HG03139 (cell line): ENCODE data around the gene TMEM169.
"Not testable (repeated sequence)": the region's sequence is repeated elsewhere in the genome, so short reads cannot be mapped to it uniquely, and the experiment has no call there.

Source experiments
- ATAC-seq: cut with Tn5 transposase; IDR thresholded peaks from one replicate; pipeline ENCODE4 v1.9.1; 2021; ENCODE audit not compliant: unreplicated experiment

TMEM169 gene

DNA sequence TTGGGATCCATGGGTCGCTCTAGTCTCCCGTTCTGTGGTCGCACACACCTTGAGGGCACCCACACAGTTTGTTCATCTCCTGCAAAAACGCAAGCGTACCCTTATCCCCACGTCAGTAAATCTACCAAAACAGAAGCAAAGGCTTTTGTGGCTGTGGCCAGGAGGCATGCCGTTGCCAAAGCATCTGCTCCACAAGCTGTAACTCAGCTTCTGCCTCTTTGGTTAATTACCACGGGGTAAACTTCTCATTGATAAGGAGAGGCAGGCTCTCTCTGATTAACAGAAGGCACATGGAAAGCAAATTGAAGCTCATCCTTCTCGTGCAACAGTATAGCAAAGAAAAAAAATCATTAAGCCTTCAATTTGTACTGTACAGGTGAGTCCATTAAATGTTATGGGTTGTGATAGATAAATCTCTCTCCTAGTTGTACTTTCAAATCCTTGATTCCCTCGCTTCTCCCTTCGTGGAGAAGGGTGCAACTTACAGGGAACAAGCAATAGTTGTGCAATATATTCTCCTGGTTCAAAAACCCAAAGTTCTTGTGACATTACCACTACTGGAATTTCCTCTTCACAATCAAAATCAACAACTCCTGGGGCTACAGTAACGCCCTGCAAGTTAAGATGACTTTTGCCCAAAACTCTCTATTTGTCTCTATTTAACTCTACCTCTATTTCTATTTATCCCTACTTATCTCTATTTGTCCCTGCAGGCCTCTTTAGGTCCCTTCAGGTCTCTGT is 10.4 kb upstream of the TMEM169 start:
- ATAC-seq = no peak

- ATAC-seq = no peak
Observed at GRCh38 chr2:216072473-216072872, 9.2 kb upstream of the TMEM169 start.

DNA sequence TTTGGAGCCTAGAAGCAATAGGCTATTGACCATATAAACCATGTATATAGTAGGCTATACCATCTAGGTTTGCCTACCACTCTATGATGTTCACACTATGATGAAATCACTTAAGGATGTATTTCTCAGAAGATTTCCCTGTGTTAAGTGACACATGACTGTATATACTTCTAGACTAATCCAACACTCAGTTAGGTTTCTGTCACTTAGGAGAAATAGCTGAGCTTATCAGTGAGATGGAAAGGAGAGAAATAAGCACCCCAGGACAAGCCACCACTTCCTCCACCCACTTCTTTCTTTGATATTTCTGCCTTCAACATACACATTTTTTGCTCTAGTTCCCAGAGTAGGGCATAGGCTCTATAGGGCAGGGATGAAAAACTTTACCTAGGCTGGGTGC is 7.9 kb upstream of the TMEM169 start:
- ATAC-seq = no peak

DNA sequence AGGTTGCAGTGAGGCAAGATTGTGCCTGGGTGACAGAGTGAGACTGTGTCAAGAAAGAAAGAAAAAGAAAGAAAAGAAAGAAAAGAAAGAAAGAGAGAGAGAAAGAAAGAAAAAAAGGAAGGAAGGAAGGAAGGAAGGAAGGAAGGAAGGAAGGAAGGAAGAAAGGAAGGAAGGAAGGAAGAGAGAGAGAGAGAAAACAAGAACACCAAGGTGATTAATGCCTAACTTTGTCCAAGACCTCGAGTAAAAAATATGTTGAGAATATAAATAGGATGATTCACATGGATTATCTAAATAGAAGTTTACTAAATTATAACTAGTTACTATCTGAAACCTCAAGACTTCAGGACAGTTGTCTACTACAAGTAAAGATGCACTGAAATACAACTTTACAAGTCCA is 7.3 kb upstream of the TMEM169 start:
- ATAC-seq = no peak

- ATAC-seq = no peak
Observed at GRCh38 chr2:216074794-216075193, 6.9 kb upstream of the TMEM169 start.

DNA sequence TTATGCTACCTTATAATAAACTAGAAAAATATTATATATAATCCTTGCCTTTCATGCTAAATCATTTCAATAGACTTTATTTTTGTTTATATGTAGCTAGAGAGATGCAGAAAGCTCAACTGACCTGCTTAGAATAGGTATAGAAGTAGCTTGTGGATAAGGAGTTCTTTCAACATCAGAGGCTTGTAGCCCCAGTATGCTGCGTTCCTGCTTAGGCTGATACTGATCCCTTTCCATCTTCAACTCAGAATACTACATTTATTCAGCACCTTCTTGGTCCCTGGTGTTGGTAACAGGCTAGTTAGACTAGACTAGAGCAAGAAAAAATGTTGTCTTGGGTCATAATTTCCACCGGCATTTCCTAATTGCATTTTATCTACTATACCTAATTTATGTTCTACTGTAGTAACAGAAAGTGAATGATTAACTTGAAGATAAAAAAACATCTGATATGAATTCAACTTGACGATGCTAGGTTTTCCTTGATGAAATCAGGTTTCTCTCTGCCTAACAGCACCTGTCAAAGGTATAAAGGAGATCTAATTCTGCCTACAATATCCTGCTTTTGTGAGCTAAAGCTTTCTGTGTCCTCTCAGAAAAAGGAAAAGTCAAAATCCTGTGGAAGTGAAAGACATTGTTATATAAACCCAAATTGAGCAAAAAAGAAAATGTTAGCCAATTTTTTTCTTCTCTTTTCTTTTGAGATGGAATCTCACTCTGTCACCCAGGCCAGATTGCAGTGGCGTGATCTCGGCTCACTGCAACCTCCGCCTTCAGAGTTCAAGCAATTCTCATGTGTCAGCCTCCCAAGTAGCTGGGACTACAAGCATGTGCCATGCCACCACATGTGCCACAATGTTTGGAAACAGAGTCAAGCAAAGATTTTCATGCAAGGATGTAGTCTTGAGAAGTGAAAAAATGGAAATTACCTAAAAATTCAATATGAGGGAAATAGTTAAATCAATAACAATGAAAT is 5.9 kb upstream of the TMEM169 start:
- no peak for ATAC-seq

- ATAC-seq = no peak
Observed at GRCh38 chr2:216078776-216079175, 2.9 kb upstream of the TMEM169 start.

GRCh38 chr2:216080048-216080447 is 1.7 kb upstream of the TMEM169 start:
- not testable (repeated sequence) for ATAC-seq

DNA sequence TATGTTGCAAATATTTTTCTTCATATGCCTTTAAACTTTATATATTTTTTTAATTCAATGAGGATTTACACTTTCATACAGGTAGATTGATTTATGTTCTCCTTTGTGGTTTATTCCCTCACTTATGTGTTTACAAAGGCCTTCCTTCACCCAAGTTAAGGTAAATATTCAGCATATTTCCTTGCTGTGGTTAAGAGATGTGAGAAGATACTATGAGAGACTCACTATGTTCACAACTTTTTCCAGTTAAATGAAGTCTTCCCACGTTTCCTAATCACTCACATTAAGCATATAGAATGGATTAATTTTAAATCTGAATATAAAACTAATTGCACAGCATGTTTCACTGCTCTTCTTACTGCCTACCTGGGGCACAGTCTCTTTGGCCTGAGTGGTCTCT is 707 bp upstream of the TMEM169 start:
- ATAC-seq = peak; percentile 1

- ATAC-seq = no peak
Observed at GRCh38 chr2:216082117-216082711, 495 bp downstream of the TMEM169 start.

GRCh38 chr2:216082805-216083204 is 1.1 kb downstream of the TMEM169 start:
- ATAC-seq = no peak

DNA sequence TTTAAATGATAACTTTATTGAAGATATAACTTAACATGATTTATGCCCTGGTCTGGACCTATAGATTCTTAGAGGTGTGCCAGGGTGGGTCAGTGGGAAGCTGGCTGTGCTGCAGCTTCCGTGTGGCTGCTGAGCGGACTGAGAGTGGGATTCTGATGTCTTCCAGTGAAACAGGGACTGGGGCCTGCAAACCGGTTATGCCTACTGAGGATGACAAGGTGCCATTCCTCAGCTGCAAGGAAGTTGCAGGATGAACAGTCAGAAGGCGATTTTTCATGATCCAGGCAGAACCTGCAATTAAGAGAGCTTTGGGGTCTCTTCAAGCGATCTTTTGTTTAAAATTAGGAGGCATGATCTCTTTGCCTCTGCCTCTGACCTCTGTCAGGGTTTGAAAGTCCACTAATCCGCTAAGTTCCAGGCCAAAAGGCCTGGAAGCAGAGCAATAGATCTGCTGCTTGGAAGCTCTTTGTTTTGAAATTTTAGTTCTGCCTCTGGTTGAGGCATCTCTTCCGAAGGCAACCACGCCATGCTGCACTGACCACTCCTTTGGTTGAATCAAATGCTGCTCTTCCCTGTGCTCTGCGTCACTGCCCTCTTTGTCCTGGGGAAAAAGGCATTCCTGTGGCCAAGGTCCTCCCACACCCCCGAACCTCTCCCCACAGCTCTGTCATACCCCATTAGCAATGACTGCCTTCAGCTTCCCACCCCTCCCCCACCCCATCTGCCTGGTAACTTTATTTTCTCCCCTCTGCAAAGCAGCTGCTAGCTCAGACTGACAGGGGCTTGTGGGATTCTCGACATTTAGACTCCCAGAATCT is 2.0 kb downstream of the TMEM169 start:
- ATAC-seq = no peak

- no peak for ATAC-seq
Observed at GRCh38 chr2:216084547-216084946, 2.8 kb downstream of the TMEM169 start.

DNA sequence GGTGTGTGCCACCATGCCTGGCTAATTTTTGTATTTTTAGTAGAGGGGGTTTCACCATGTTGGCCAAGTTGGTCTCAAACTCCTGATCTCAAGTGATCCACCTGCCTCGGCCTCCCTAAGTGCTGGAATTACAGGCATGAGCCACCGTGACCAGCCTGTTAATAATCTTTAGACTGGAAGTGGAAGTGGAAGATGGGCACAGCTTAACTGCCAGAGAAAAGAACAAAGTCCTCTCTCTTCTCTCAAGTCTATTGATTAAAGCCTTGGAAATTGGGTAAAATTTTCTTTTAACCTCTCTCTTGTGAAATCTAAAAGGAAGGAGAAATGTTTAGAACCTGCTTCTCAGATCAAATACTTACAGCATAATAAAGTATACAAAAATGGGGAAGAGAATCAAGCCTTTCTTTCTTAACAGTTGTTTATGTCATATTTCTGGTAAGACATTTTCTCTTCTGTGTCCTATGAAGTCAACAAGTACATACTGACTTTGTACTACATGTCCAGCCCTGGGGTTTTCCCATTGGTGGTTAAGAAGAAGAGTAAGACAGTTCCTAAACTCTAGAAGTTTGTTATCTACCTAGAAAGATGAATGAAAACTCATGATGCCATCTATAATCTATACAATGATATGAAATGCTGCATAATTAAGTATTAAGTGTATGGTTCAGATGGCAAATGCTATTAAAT is 4.6 kb downstream of the TMEM169 start:
- no peak for ATAC-seq

DNA sequence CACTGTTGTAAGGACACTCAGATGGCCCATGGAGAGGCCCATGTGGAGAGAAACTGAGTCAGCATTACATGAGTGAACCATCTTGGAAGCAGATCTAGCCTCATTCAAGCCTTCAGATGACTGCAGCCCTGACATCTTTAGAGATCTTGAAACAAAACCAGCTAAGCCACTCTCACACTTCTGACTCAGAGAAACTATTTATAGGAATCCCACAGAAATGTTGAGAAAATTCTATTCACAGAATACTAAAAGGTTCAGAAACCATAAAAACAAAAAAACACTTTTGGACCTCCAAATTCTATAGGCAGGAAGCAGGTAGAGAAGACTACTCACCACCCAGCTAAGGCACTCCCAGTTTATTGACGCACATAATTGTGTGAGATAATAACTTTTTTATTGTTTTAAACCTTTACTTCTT is 8.7 kb downstream of the TMEM169 start:
- no peak for ATAC-seq

- ATAC-seq = no peak
Observed at GRCh38 chr2:216092646-216093045, 10.9 kb downstream of the TMEM169 start.

GRCh38 chr2:216094701-216095100 is 13.0 kb downstream of the TMEM169 start:
- ATAC-seq = no peak

DNA sequence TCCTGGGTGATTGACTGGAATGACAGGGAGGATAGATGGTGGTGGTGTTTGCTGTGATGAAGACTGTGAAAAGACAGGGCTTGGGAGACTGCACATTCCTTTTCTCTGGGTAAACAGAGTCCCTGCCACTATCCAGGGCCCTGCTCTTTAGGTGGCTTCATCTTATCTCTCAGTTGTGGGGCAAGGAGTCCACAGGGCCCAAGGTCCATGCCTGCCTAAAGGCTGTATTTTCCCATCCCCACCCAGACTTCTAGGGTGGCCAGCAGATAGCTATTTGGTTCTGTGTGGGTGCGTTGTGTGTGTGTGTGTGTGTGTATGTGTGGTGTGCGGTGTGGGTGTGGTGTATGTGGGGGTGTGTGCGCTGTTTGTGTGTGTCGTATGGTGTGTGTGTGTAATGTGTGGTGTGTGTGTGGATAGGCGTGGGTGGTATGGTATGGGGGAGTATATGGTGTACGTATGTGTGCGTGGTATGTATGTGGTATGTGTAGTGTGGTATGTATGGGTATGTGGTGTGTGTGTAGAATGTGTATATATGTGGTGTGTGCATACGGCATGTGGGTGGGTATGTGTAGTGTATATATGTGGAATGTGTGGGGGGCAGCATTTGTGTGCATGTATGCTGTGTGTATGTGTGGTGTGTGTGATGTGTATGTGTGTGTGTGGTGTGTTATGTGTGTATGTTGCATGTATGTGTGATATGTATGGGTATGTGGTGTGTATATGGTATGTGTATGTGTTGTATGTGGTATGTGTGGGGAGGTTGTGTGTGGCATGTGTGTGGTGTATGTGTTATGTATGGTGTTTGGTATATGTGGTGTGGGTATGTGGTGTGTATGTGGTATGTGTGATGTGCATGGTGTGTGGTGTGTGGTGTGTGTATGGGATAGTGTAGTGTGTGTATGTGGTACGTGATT is 17.0 kb downstream of the TMEM169 start:
- no peak for ATAC-seq

GRCh38 chr2:216101109-216101508 is 19.4 kb downstream of the TMEM169 start:
- no peak for ATAC-seq
